Measurements from ENCODE around the gene SLF2. TPM values are rescaled to one million over a fixed set of nuclear protein-coding genes. Genes with fewer than 3 reads are reported as not detected.

SLF2 gene
- total RNA-seq, 2 donors from 2014 or later: 31.5 to 38.9 TPM

GRCh38 chr10:100886091-100886490 is 26.7 kb upstream of the SLF2 start:
- peaks cover 2% of the 10 kb centered on the region for H3K4me1 Mint-ChIP-seq
- peaks cover 52% of the 10 kb centered on the region for H3K27me3 Mint-ChIP-seq (ENCODE audit: insufficient read depth)

GRCh38 chr10:100886521-100886920 is 26.2 kb upstream of the SLF2 start:
- 84 to 93% methylated on average over 5 of the region's 5 CpGs for WGBS, 2 experiments (ENCODE audit: insufficient coverage in 1 of 2, insufficient read length in 1 of 2)
- no peak overlapping the region for H3K4me3 Mint-ChIP-seq
- Histone ChIP-seq H3K27me3 (ENCODE audit: control insufficient read depth, insufficient read depth, low read length, poor library complexity, severe bottlenecking) (peaks cover 5% of the 10 kb centered on the region), H3K4me1 (ENCODE audit: control insufficient read depth, insufficient read depth, low read length) (no peaks in the 10 kb centered on the region), H3K4me3 (ENCODE audit: low read length) (no peak overlapping the region), H3K9ac (ENCODE audit: extremely low read depth, low read length, poor library complexity, severe bottlenecking) (no peak overlapping the region), H3K36me3 (ENCODE audit: control insufficient read depth, insufficient read depth, low read length) (no peaks in the 10 kb centered on the region), H3K27ac (ENCODE audit: low read depth, low read length) (no peak overlapping the region), H3K9me3 (ENCODE audit: control insufficient read depth, low read length) (no peaks in the 10 kb centered on the region)
- H3K36me3 Mint-ChIP-seq (ENCODE audit: low read depth): no peaks in the 10 kb centered on the region
- H3K27ac Mint-ChIP-seq: no peak overlapping the region
- TF ChIP-seq CTCF (conservative IDR thresholded peaks at IDR 0.05): no peak
- H3K27me3 Mint-ChIP-seq (ENCODE audit: insufficient read depth): peaks cover 53% of the 10 kb centered on the region
- no peaks in the 10 kb centered on the region for H3K9me3 Mint-ChIP-seq
- H3K4me1 Mint-ChIP-seq: peaks cover 2% of the 10 kb centered on the region
- DNase-seq: peak; percentile 14

More at GRCh38 chr10:100886091-100886490, 26.7 kb upstream of the SLF2 start:
- Histone ChIP-seq H3K27ac (ENCODE audit: low read depth, low read length) (no peak overlapping the region), H3K27me3 (ENCODE audit: control insufficient read depth, insufficient read depth, low read length, poor library complexity, severe bottlenecking) (peaks cover 5% of the 10 kb centered on the region), H3K9ac (ENCODE audit: extremely low read depth, low read length, poor library complexity, severe bottlenecking) (no peak overlapping the region), H3K9me3 (ENCODE audit: control insufficient read depth, low read length) (no peaks in the 10 kb centered on the region), H3K4me3 (ENCODE audit: low read length) (no peak overlapping the region), H3K4me1 (ENCODE audit: control insufficient read depth, insufficient read depth, low read length) (no peaks in the 10 kb centered on the region), H3K36me3 (ENCODE audit: control insufficient read depth, insufficient read depth, low read length) (no peaks in the 10 kb centered on the region)
- H3K27ac Mint-ChIP-seq: no peak overlapping the region
- no peaks in the 10 kb centered on the region for H3K36me3 Mint-ChIP-seq (ENCODE audit: low read depth)
- no peak for TF ChIP-seq CTCF (conservative IDR thresholded peaks at IDR 0.05)
- H3K4me3 Mint-ChIP-seq: no peak overlapping the region
- DNase-seq: no peak
- 93% methylated on average over 3 of the region's 3 CpGs; no CpG with 5 or more reads in 1 of the 2 experiments for WGBS, 2 experiments (ENCODE audit: insufficient coverage in 1 of 2, insufficient read length in 1 of 2)
- no peaks in the 10 kb centered on the region for H3K9me3 Mint-ChIP-seq

- peaks cover 2% of the 10 kb centered on the region for H3K4me1 Mint-ChIP-seq
- Histone ChIP-seq H3K27ac (ENCODE audit: low read depth, low read length) (no peak overlapping the region), H3K4me3 (ENCODE audit: low read length) (no peak overlapping the region), H3K9me3 (ENCODE audit: control insufficient read depth, low read length) (no peaks in the 10 kb centered on the region), H3K27me3 (ENCODE audit: control insufficient read depth, insufficient read depth, low read length, poor library complexity, severe bottlenecking) (peaks cover 5% of the 10 kb centered on the region), H3K36me3 (ENCODE audit: control insufficient read depth, insufficient read depth, low read length) (no peaks in the 10 kb centered on the region), H3K4me1 (ENCODE audit: control insufficient read depth, insufficient read depth, low read length) (no peaks in the 10 kb centered on the region), H3K9ac (ENCODE audit: extremely low read depth, low read length, poor library complexity, severe bottlenecking) (no peak overlapping the region)
- no peak overlapping the region for H3K27ac Mint-ChIP-seq
- WGBS, 2 experiments (ENCODE audit: insufficient coverage in 1 of 2, insufficient read length in 1 of 2): 56 to 83% methylated on average over 1 to 6 of the region's 6 CpGs
- H3K27me3 Mint-ChIP-seq (ENCODE audit: insufficient read depth): peaks cover 51% of the 10 kb centered on the region
- no peak for TF ChIP-seq CTCF (conservative IDR thresholded peaks at IDR 0.05)
- DNase-seq: peak; percentile 22
- no peaks in the 10 kb centered on the region for H3K36me3 Mint-ChIP-seq (ENCODE audit: low read depth)
- no peak overlapping the region for H3K4me3 Mint-ChIP-seq
- H3K9me3 Mint-ChIP-seq: no peaks in the 10 kb centered on the region
Observed at GRCh38 chr10:100886963-100887362, 25.8 kb upstream of the SLF2 start.
